HEK293 (cell line): ENCODE results near the gene RIMS3.

Experiments
- CTCF ChIA-PET: fragments of 350-600 bp; formaldehyde crosslinking; extraction: SDS; loops from one replicate; lab custom pipeline; 2021; ENCODE audit warnings: antibody characterized with exemption; lab: Yijun Ruan, JAX
- POLR2A ChIA-PET: fragments of 300-600 bp; formaldehyde crosslinking; extraction: SDS; loops from one replicate; lab custom pipeline; 2020; ENCODE audit warnings: antibody characterized with exemption, inconsistent platforms; lab: Yijun Ruan, JAX
- H3K27ac ChIP-seq: fragments of 200-500 bp; sonication (Bioruptor generic); 2 replicates; pipeline ENCODE4 v1.5.1; 2014; ENCODE audit warnings: low read depth, low read length, control low read depth, inconsistent platforms; ENCODE audit errors: extremely low read depth
- H3K36me3 ChIP-seq, 2 experiments: fragments of 200-500 bp in 1 of 2; sonication (Bioruptor generic) in 1 of 2; 1 replicate in 1 of 2; 2 replicates in 1 of 2; pipeline ENCODE4 v1.5.1; 2014 to 2017; ENCODE audit warnings: inconsistent platforms in 2 of 2, low read length in 2 of 2; ENCODE audit not compliant: control insufficient read depth in 2 of 2, insufficient read depth in 1 of 2
- H3K4me1 ChIP-seq: fragments of 200-500 bp; sonication (Bioruptor generic); 2 replicates; pipeline ENCODE4 v1.5.1; 2014; ENCODE audit warnings: mild to moderate bottlenecking, low read length, inconsistent platforms; ENCODE audit not compliant: control insufficient read depth, insufficient read depth
- H3K4me3 ChIP-seq: 2 replicates; pipeline ENCODE4 v1.5.1; 2011; ENCODE audit warnings: low read depth, mild to moderate bottlenecking, control low read depth, low read length, moderate library complexity
- H3K9me3 ChIP-seq: fragments of 200-500 bp; sonication (Bioruptor generic); 2 replicates; pipeline ENCODE4 v1.5.1; 2014; ENCODE audit warnings: low read depth, low read length, inconsistent platforms; ENCODE audit not compliant: control insufficient read depth, insufficient read depth
- ELK4 ChIP-seq: IDR thresholded peaks from 2 replicates; pipeline ENCODE4 v1.6.1; 2011; ENCODE audit warnings: mild to moderate bottlenecking, low read depth, low read length, borderline replicate concordance
- GFI1B ChIP-seq: fragments of 450-650 bp; formaldehyde crosslinking; IDR thresholded peaks from 2 replicates; pipeline ENCODE4 v1.5.1; 2016; ENCODE audit warnings: missing biosample characterization, missing genetic modification characterization
- MZF1 ChIP-seq: fragments of 450-650 bp; formaldehyde crosslinking; IDR thresholded peaks from 2 replicates; pipeline ENCODE4 v1.5.1; 2017; ENCODE audit warnings: missing biosample characterization, missing genetic modification characterization, borderline replicate concordance
- PBX3 ChIP-seq: sonication (generic); formaldehyde crosslinking; IDR thresholded peaks from 2 replicates; pipeline ENCODE4 v1.8.1; 2022; ENCODE audit warnings: mild to moderate bottlenecking, moderate library complexity, missing genetic modification reagents
- SP3 ChIP-seq: fragments of 450-650 bp; formaldehyde crosslinking; IDR thresholded peaks from 2 replicates; pipeline ENCODE4 v1.5.1; 2016; ENCODE audit warnings: missing biosample characterization, missing genetic modification characterization
- SP7 ChIP-seq: fragments of 450-650 bp; formaldehyde crosslinking; IDR thresholded peaks from 2 replicates; pipeline ENCODE4 v1.5.1; 2016; ENCODE audit warnings: missing biosample characterization, missing genetic modification characterization
- TSHZ1 ChIP-seq: fragments of 450-650 bp; formaldehyde crosslinking; IDR thresholded peaks from 2 replicates; pipeline ENCODE4 v1.5.1; 2016; ENCODE audit warnings: missing biosample characterization, missing genetic modification characterization, borderline replicate concordance
- ZBTB17 ChIP-seq: fragments of 450-650 bp; formaldehyde crosslinking; IDR thresholded peaks from 2 replicates; pipeline ENCODE4 v1.5.1; 2016; ENCODE audit warnings: missing biosample characterization, missing genetic modification characterization
- ZFHX2 ChIP-seq: fragments of 450-650 bp; formaldehyde crosslinking; conservative IDR thresholded peaks from 2 replicates; pipeline ENCODE4 v1.5.1; 2016; ENCODE audit warnings: missing biosample characterization, missing genetic modification characterization
- ZIC2 ChIP-seq: fragments of 450-650 bp; formaldehyde crosslinking; IDR thresholded peaks from 2 replicates; pipeline ENCODE4 v1.5.1; 2016; ENCODE audit warnings: missing biosample characterization, missing genetic modification characterization
- ZNF19 ChIP-seq: fragments of 450-650 bp; formaldehyde crosslinking; IDR thresholded peaks from 2 replicates; pipeline ENCODE4; 2016; ENCODE audit warnings: missing biosample characterization, missing genetic modification characterization, low read depth
- ZNF2 ChIP-seq: fragments of 450-650 bp; formaldehyde crosslinking; IDR thresholded peaks from 2 replicates; pipeline ENCODE4 v1.5.1; 2016; ENCODE audit warnings: missing biosample characterization, missing genetic modification characterization
- ZNF302 ChIP-seq: fragments of 450-650 bp; formaldehyde crosslinking; IDR thresholded peaks from 2 replicates; pipeline ENCODE4 v1.5.1; 2016; ENCODE audit warnings: missing biosample characterization, missing genetic modification characterization, low read depth
- ZNF311 ChIP-seq: fragments of 450-650 bp; formaldehyde crosslinking; IDR thresholded peaks from 2 replicates; pipeline ENCODE4 v1.5.1; 2017; ENCODE audit warnings: missing biosample characterization, missing genetic modification characterization, borderline replicate concordance
- ZNF362 ChIP-seq: fragments of 450-650 bp; formaldehyde crosslinking; IDR thresholded peaks from 2 replicates; pipeline ENCODE4 v1.5.1; 2016; ENCODE audit warnings: missing biosample characterization, missing genetic modification characterization
- ZNF555 ChIP-seq: fragments of 450-650 bp; formaldehyde crosslinking; conservative IDR thresholded peaks from 2 replicates; pipeline ENCODE4 v1.5.1; 2017; ENCODE audit warnings: missing biosample characterization, mild to moderate bottlenecking, missing genetic modification characterization, inconsistent platforms
- ZNF596 ChIP-seq: fragments of 450-650 bp; IDR thresholded peaks from 2 replicates; pipeline ENCODE4 v1.5.0; 2018; ENCODE audit warnings: missing biosample characterization, mild to moderate bottlenecking, missing genetic modification characterization, moderate library complexity
- ZNF645 ChIP-seq: fragments of 450-650 bp; formaldehyde crosslinking; IDR thresholded peaks from 2 replicates; pipeline ENCODE4; 2016; ENCODE audit warnings: missing biosample characterization, missing genetic modification characterization
- ZNF658 ChIP-seq: fragments of 450-650 bp; formaldehyde crosslinking; IDR thresholded peaks from 2 replicates; pipeline ENCODE4; 2016; ENCODE audit warnings: missing biosample characterization, missing genetic modification characterization
- ZNF692 ChIP-seq: fragments of 450-650 bp; formaldehyde crosslinking; IDR thresholded peaks from 2 replicates; pipeline ENCODE4 v1.5.1; 2016; ENCODE audit warnings: missing biosample characterization, missing genetic modification characterization
- ZSCAN30 ChIP-seq: fragments of 450-650 bp; IDR thresholded peaks from 2 replicates; pipeline ENCODE4 v1.5.1; 2018; ENCODE audit warnings: missing biosample characterization, mild to moderate bottlenecking, missing genetic modification characterization, moderate library complexity

Gene RIMS3

GRCh38 chr1:40676501-40676900, 11.0 kb upstream of the RIMS3 start:
- no peak overlapping the region for H3K27ac ChIP-seq
- TF ChIP-seq ZNF311 (tag by site-specific recombination) (no peak), ZNF19 (tag by site-specific recombination) (no peak), MZF1 (tag by site-specific recombination) (no peak), ZNF658 (no peak), ZFHX2 (tag by site-specific recombination) (no peak), PBX3 (CRISPR knock-in tag) (no peak), ZNF596 (tag by site-specific recombination) (no peak), ZNF645 (no peak), SP7 (no peak), ZNF2 (no peak), ZSCAN30 (tag by site-specific recombination) (no peak), SP3 (tag by site-specific recombination) (no peak), ELK4 (no peak), ZBTB17 (no peak), TSHZ1 (no peak), ZNF555 (tag by site-specific recombination) (no peak)
- no peaks in the 10 kb centered on the region for H3K4me1 ChIP-seq
- ChIA-PET CTCF (interaction anchor here (0.6 to 0.7 kb wide), 2 partner anchors 24 to 106 kb away, joined by 3 read pairs; no protein-coding TSS in a partner anchor), POLR2A (interaction anchor here (1.4 to 3.3 kb wide), 2 partner anchors 12 to 15 kb away, joined by 4 to 13 read pairs; partner anchors contain the start of gene NFYC)
- H3K9me3 ChIP-seq = no peaks in the 10 kb centered on the region
- H3K4me3 ChIP-seq = no peak overlapping the region
- no peaks in the 10 kb centered on the region for H3K36me3 ChIP-seq

- TF ChIP-seq ZFHX2 (tag by site-specific recombination) (peak; percentile 19; the same call in 1 of the 2 replicates), ZIC2 (tag by site-specific recombination) (peak; percentile 46), ZNF302 (tag by site-specific recombination) (no peak), ZNF362 (tag by site-specific recombination) (no peak), GFI1B (tag by site-specific recombination) (no peak), ZBTB17 (0 out of 2 replicates have a peak, but pooled peaks have one; percentile 28), ZNF692 (no peak), ZNF2 (no peak)
- H3K4me3 ChIP-seq = no peak overlapping the region
- no peaks in the 10 kb centered on the region for H3K36me3 ChIP-seq
- no peak overlapping the region for H3K27ac ChIP-seq
- no peaks in the 10 kb centered on the region for H3K4me1 ChIP-seq
- ChIA-PET CTCF (no interaction called here), POLR2A (interaction anchor here (1.3 kb wide), 1 partner anchor 11 kb away, joined by 5 read pairs; no protein-coding TSS in a partner anchor)
- H3K9me3 ChIP-seq = no peaks in the 10 kb centered on the region
Measured at GRCh38 chr1:40673452-40673851, 8.0 kb upstream of the RIMS3 start.
